ENCODE measurements around the gene DNAH10. TPM values are rescaled to one million over a fixed set of nuclear protein-coding genes. Genes with fewer than 3 reads are reported as not detected.

The DNAH10 gene
- total RNA-seq, 4 donors from 2014 or later, result 0.18 to 0.65 TPM; not detected in 2

DNA sequence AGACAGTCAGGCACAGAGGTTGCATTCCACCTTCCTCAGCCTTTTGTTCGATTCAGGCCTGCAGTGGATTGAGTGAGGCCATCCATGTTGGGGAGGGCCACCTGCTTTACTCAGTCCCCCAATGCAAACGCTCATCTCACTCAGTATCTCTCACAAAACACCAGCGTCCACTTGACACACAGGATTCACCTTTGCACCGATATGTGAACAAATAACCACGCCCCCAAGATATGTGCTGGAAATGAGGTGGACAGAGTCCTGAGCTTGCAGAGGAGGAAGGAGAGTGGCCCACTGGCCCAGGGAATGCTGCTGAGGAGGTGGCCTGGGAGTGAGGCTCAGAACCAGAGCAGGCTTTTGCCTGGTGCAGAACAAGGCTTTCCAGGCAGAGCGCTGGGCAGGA, 60.7 kb downstream of the DNAH10 start:
- TF ChIP-seq, protein P1, sequence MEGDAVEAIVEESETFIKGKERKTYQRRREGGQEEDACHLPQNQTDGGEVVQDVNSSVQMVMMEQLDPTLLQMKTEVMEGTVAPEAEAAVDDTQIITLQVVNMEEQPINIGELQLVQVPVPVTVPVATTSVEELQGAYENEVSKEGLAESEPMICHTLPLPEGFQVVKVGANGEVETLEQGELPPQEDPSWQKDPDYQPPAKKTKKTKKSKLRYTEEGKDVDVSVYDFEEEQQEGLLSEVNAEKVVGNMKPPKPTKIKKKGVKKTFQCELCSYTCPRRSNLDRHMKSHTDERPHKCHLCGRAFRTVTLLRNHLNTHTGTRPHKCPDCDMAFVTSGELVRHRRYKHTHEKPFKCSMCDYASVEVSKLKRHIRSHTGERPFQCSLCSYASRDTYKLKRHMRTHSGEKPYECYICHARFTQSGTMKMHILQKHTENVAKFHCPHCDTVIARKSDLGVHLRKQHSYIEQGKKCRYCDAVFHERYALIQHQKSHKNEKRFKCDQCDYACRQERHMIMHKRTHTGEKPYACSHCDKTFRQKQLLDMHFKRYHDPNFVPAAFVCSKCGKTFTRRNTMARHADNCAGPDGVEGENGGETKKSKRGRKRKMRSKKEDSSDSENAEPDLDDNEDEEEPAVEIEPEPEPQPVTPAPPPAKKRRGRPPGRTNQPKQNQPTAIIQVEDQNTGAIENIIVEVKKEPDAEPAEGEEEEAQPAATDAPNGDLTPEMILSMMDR (IDR thresholded peaks at IDR 0.05 in 4 of 5, conservative IDR thresholded peaks at IDR 0.05 in 1 of 5), result no peak
- TF ChIP-seq POLR2A (IDR thresholded peaks at IDR 0.05), result no peak
- intact Hi-C loops (cut with DNase I; ENCODE audit: low total_unique reads) (no loop called here), in situ Hi-C loops (cut with MboI; ENCODE audit: low sequenced_read_pairs in 4 of 4) (no loop called here)
- Histone ChIP-seq H3K27ac (no peak overlapping the region), H3K27me3 (no peaks in the 10 kb centered on the region), H3K4me1 (no peaks in the 10 kb centered on the region), H3K36me3 (no peaks in the 10 kb centered on the region), H3K4me3 (no peak overlapping the region), H3K9me3 (no peaks in the 10 kb centered on the region)
- no peak for ATAC-seq
- no peak for DNase-seq

DNA sequence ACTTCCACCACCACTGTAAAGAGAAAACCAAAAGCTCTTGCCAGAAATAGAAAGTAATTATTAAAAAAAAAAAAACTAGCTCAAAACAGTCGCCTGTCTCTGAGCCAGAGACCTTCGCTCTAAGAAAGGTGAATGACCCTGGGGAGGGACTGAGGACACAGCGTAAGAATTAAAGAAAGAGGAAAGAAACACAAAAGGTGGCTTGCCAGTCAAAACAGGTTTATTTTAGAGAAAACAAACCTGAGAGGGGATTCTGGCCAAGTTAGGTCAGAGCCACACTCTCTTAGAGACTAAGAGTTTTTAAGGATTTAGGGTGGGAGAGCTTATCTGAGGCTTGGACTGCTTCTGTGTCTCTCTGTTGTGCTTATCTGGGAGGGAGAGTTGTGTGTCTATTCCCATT, 66.0 kb downstream of the DNAH10 start:
- in situ Hi-C loops (cut with MboI; ENCODE audit: low sequenced_read_pairs in 4 of 4) (no loop called here), intact Hi-C loops (cut with DNase I; ENCODE audit: low total_unique reads) (no loop called here)
- no peaks in the 10 kb centered on the region for H3K27me3 ChIP-seq
- no peak for TF ChIP-seq POLR2A (IDR thresholded peaks at IDR 0.05)
- TF ChIP-seq, protein P1 (IDR thresholded peaks at IDR 0.05 in 4 of 5, conservative IDR thresholded peaks at IDR 0.05 in 1 of 5), result no peak
- ATAC-seq, result no peak
- no peaks in the 10 kb centered on the region for H3K36me3 ChIP-seq
- no peak overlapping the region for H3K27ac ChIP-seq
- H3K4me1 ChIP-seq, result no peaks in the 10 kb centered on the region
- DNase-seq, result no peak
- H3K4me3 ChIP-seq, result no peak overlapping the region
- H3K9me3 ChIP-seq, result no peaks in the 10 kb centered on the region

DNA sequence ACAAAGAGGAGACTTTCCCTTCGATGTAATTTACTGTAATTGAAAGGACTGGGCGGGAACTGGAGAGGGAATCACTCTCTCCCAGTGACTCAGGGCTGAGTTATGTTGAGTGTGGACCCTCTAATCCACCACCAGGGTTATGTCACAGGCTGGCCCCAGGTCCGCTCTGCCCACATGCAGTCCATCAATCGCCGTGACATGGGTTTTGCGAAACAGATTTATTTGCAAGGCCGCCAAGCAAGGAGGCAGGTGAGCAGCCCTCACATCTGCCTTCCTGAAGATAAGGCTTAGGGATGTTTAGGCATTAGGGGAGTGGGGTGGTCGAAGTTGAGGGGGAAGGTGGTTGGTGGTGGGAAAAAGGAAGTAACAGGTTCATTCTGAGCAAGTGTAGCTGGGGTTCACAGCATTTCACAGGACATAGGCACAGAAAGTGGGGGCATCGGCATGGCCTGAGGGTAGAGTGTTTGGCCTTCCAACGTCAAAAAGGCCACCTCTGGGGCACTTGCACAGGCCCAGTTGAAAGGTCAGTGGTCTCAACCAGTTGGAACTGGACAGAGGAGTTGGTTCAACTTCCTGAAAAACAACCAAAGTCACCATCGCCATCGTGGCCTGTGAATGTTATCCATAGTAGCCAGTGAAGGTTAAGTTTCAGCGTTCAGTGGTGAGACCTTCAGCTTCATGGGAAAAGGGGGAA, 66.9 kb downstream of the DNAH10 start:
- DNase-seq, result no peak
- no peak overlapping the region for H3K4me3 ChIP-seq
- H3K27me3 ChIP-seq, result no peaks in the 10 kb centered on the region
- intact Hi-C loops (cut with DNase I; ENCODE audit: low total_unique reads), result no loop called here
- H3K4me1 ChIP-seq, result no peaks in the 10 kb centered on the region
- ATAC-seq, result no peak
- H3K27ac ChIP-seq, result no peak overlapping the region
- H3K36me3 ChIP-seq, result no peaks in the 10 kb centered on the region
- no peaks in the 10 kb centered on the region for H3K9me3 ChIP-seq
- in situ Hi-C loops (cut with MboI; ENCODE audit: low sequenced_read_pairs in 4 of 4), result no loop called here
- TF ChIP-seq, protein P1 (IDR thresholded peaks at IDR 0.05 in 4 of 5, conservative IDR thresholded peaks at IDR 0.05 in 1 of 5), result no peak
- no peak for TF ChIP-seq POLR2A (IDR thresholded peaks at IDR 0.05)

DNA sequence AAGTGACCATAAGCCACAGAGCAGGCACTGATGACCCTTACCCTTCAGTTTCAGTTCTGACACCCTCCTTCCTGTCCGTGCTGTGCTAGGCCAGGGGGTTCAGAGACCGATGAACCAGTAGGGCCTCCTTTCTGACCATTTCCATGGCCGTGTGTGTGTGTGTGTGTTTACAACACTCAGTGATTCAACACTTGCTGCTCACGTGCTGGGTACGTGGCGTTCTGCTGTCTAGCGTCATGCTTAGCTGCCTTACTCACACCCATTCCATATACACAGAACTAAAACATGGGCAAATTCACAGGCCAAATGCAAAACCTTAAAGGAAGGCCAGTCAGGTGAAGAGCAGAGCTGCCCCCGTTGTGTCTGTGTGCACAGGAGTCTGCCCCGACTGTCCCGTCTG, 67.5 kb downstream of the DNAH10 start:
- Histone ChIP-seq H3K4me3 (no peak overlapping the region), H3K27me3 (no peaks in the 10 kb centered on the region), H3K27ac (no peak overlapping the region), H3K9me3 (no peaks in the 10 kb centered on the region), H3K36me3 (no peaks in the 10 kb centered on the region), H3K4me1 (no peaks in the 10 kb centered on the region)
- TF ChIP-seq, protein P1 (IDR thresholded peaks at IDR 0.05 in 4 of 5, conservative IDR thresholded peaks at IDR 0.05 in 1 of 5), result no peak
- TF ChIP-seq POLR2A (IDR thresholded peaks at IDR 0.05), result no peak
- in situ Hi-C loops (cut with MboI; ENCODE audit: low sequenced_read_pairs in 4 of 4) (no loop called here), intact Hi-C loops (cut with DNase I; ENCODE audit: low total_unique reads) (no loop called here)
- DNase-seq (no peak), ATAC-seq (no peak)

DNA sequence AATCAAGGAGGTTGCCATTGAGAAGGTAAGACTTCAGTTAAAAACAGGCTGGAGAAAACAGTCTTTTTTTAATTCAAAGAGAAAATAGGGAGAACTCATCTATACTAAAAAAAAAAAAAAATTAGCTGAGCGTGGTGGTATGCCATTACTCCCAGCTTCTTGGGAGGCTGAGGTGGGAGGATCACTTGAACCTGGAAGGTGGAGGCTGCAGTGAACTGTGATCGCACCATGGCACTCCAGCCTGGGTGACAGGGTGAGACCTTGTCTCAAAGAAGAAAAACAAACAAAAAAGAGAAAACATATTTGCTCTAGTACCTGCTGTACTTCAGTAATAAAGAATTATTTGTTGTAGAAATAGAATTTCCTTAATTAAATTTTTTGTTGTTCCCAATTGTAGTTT, 68.6 kb downstream of the DNAH10 start:
- no peaks in the 10 kb centered on the region for H3K4me1 ChIP-seq
- no peaks in the 10 kb centered on the region for H3K36me3 ChIP-seq
- no peak overlapping the region for H3K4me3 ChIP-seq
- no peaks in the 10 kb centered on the region for H3K9me3 ChIP-seq
- in situ Hi-C loops (cut with MboI; ENCODE audit: low sequenced_read_pairs in 4 of 4), result no loop called here
- intact Hi-C loops (cut with DNase I; ENCODE audit: low total_unique reads), result no loop called here
- no peaks in the 10 kb centered on the region for H3K27me3 ChIP-seq
- TF ChIP-seq, protein P1 (IDR thresholded peaks at IDR 0.05 in 4 of 5, conservative IDR thresholded peaks at IDR 0.05 in 1 of 5), result no peak
- no peak for TF ChIP-seq POLR2A (IDR thresholded peaks at IDR 0.05)
- DNase-seq (no peak), ATAC-seq (no peak)
- H3K27ac ChIP-seq, result no peak overlapping the region
